ENCODE results near the gene CYP3A5. TPM values are rescaled to one million over a fixed set of nuclear protein-coding genes. Genes with fewer than 3 reads are reported as not detected.
A peak's percentile ranks its signal among the peaks of the same experiment; 100 is the strongest.

CYP3A5 gene
- total RNA-seq, 1 donor = under 0.01 TPM

DNA sequence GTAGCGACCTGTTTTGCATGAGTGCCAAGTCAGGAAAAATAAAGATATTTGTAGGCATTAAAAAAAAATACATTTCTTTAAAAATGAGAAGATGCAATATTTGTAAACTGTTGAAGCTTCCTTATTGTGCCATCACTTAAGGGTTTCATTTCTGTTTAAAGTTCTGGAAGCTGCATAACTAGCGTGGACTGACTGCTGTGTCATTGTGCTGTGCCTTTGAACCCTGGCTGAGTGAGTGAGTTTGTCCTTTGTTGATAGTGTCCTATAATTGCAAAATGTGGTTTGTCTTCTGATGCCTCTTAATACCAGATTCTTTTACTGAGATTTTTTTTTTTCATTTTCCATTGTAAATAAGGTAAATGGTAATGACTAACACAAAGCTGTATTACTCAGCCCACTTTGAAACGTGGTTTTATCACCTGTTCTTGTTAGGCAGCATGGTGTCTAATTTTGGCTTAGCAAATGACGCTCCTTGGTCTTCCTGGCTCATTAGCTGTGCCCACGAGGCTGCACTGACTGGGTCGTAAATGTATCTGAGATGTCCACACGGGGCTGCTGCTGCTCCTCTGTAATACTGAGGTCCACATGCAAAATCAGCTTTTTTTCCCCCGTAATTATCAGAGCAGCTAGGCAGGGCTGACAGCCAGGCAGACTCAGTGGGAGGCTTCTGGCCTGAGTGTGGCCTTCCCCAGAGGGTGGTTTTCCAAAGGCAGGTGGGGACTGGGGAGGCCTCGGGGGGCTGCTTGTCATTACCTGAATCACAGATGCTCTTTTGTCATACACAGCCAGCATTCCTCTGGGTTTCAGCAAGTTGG lies 48.3 kb downstream of the CYP3A5 start:
- peak; percentile 67 for DNase-seq (ENCODE audit: insufficient read length, low spot score, missing footprints)

GRCh38 chr7:99629643-99630042 lies 50.2 kb downstream of the CYP3A5 start:
- no peaks in the 10 kb centered on the region for H3K4me1 ChIP-seq (ENCODE audit: insufficient read depth, low read length)
- peaks cover 13% of the 10 kb centered on the region for H4K20me1 ChIP-seq (ENCODE audit: insufficient read depth, low read length)
- TF ChIP-seq, protein P1, sequence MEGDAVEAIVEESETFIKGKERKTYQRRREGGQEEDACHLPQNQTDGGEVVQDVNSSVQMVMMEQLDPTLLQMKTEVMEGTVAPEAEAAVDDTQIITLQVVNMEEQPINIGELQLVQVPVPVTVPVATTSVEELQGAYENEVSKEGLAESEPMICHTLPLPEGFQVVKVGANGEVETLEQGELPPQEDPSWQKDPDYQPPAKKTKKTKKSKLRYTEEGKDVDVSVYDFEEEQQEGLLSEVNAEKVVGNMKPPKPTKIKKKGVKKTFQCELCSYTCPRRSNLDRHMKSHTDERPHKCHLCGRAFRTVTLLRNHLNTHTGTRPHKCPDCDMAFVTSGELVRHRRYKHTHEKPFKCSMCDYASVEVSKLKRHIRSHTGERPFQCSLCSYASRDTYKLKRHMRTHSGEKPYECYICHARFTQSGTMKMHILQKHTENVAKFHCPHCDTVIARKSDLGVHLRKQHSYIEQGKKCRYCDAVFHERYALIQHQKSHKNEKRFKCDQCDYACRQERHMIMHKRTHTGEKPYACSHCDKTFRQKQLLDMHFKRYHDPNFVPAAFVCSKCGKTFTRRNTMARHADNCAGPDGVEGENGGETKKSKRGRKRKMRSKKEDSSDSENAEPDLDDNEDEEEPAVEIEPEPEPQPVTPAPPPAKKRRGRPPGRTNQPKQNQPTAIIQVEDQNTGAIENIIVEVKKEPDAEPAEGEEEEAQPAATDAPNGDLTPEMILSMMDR (IDR thresholded peaks at IDR 0.05; ENCODE audit: extremely low read depth, low read depth, low read length) = no peak
- H3K27me3 ChIP-seq (ENCODE audit: insufficient read depth, low read length) = no peaks in the 10 kb centered on the region
- H2AFZ ChIP-seq (ENCODE audit: low read length) = no peak overlapping the region
- H3K36me3 ChIP-seq (ENCODE audit: insufficient read depth, low read length) = peaks cover 63% of the 10 kb centered on the region
- no peak overlapping the region for H3K27ac ChIP-seq (ENCODE audit: low read depth, low read length)
- H3K4me3 ChIP-seq (ENCODE audit: insufficient read depth, low read length) = no peak overlapping the region
- no peak overlapping the region for H3K4me2 ChIP-seq (ENCODE audit: insufficient read depth, low read length)
- H3K79me2 ChIP-seq (ENCODE audit: insufficient read depth, low read length) = no peaks in the 10 kb centered on the region
- no peak for DNase-seq (ENCODE audit: insufficient read length, low spot score, missing footprints)
- no peaks in the 10 kb centered on the region for H3K9me3 ChIP-seq (ENCODE audit: low read depth, low read length)

More for the DNA sequence above, 48.3 kb downstream of the CYP3A5 start:
- Histone ChIP-seq H3K9me3 (ENCODE audit: low read depth, low read length) (no peaks in the 10 kb centered on the region), H3K27ac (ENCODE audit: low read depth, low read length) (no peak overlapping the region), H3K4me1 (ENCODE audit: insufficient read depth, low read length) (no peaks in the 10 kb centered on the region), H4K20me1 (ENCODE audit: insufficient read depth, low read length) (peaks cover 13% of the 10 kb centered on the region), H3K79me2 (ENCODE audit: insufficient read depth, low read length) (no peaks in the 10 kb centered on the region), H2AFZ (ENCODE audit: low read length) (no peak overlapping the region), H3K27me3 (ENCODE audit: insufficient read depth, low read length) (no peaks in the 10 kb centered on the region), H3K4me2 (ENCODE audit: insufficient read depth, low read length) (no peak overlapping the region), H3K36me3 (ENCODE audit: insufficient read depth, low read length) (peaks cover 46% of the 10 kb centered on the region), H3K4me3 (ENCODE audit: insufficient read depth, low read length) (no peak overlapping the region)
- TF ChIP-seq, protein P1 (IDR thresholded peaks at IDR 0.05; ENCODE audit: extremely low read depth, low read depth, low read length) = peak; percentile 60

GRCh38 chr7:99628471-99629465 lies 51.0 kb downstream of the CYP3A5 start:
- DNase-seq (ENCODE audit: insufficient read length, low spot score, missing footprints) = no peak
- TF ChIP-seq, protein P1 (IDR thresholded peaks at IDR 0.05; ENCODE audit: extremely low read depth, low read depth, low read length) = no peak
- H4K20me1 ChIP-seq (ENCODE audit: insufficient read depth, low read length) = peaks cover 13% of the 10 kb centered on the region
- no peaks in the 10 kb centered on the region for H3K79me2 ChIP-seq (ENCODE audit: insufficient read depth, low read length)
- no peak overlapping the region for H2AFZ ChIP-seq (ENCODE audit: low read length)
- peaks cover 71% of the 10 kb centered on the region for H3K36me3 ChIP-seq (ENCODE audit: insufficient read depth, low read length)
- H3K4me1 ChIP-seq (ENCODE audit: insufficient read depth, low read length) = no peaks in the 10 kb centered on the region
- H3K27me3 ChIP-seq (ENCODE audit: insufficient read depth, low read length) = no peaks in the 10 kb centered on the region
- no peak overlapping the region for H3K4me2 ChIP-seq (ENCODE audit: insufficient read depth, low read length)
- no peaks in the 10 kb centered on the region for H3K9me3 ChIP-seq (ENCODE audit: low read depth, low read length)
- no peak overlapping the region for H3K27ac ChIP-seq (ENCODE audit: low read depth, low read length)
- no peak overlapping the region for H3K4me3 ChIP-seq (ENCODE audit: insufficient read depth, low read length)
